Osteoblast (primary cell): ENCODE measurements around the gene FBLIM1. TPM values are rescaled to one million over a fixed set of nuclear protein-coding genes. Genes with fewer than 3 reads are reported as not detected.

Experiments used
- DNase-seq: peaks from one replicate; pipeline ENCODE4 v3.0.0; 2011; ENCODE audit warnings: low spot score, mixed read lengths; ENCODE audit not compliant: insufficient read length; ENCODE audit errors: missing footprints
- H2AFZ ChIP-seq: 2 replicates; pipeline ENCODE4 v1.6.0; 2011; ENCODE audit warnings: mild to moderate bottlenecking, low read length
- H3K27ac ChIP-seq: 2 replicates; pipeline ENCODE4 v1.5.1; 2011; ENCODE audit warnings: mild to moderate bottlenecking, low read depth, low read length, moderate library complexity
- H3K27me3 ChIP-seq: 2 replicates; pipeline ENCODE4 v1.6.0; 2012; ENCODE audit warnings: mild to moderate bottlenecking, control low read depth, inconsistent platforms, low read length, moderate library complexity; ENCODE audit not compliant: insufficient read depth
- H3K36me3 ChIP-seq: 2 replicates; pipeline ENCODE4 v1.5.1; 2011; ENCODE audit warnings: mild to moderate bottlenecking, low read length, control low read depth, moderate library complexity; ENCODE audit not compliant: insufficient read depth
- H3K4me1 ChIP-seq: 2 replicates; pipeline ENCODE4 v1.5.1; 2011; ENCODE audit warnings: mild to moderate bottlenecking, low read length, control low read depth, moderate library complexity; ENCODE audit not compliant: insufficient read depth
- H3K4me2 ChIP-seq: 2 replicates; pipeline ENCODE4 v1.6.0; 2011; ENCODE audit warnings: mild to moderate bottlenecking, low read length; ENCODE audit not compliant: insufficient read depth
- H3K4me3 ChIP-seq: fragments of 200-600 bp; sonication (generic); 3 replicates; pipeline ENCODE4 v1.5.1; 2012; ENCODE audit warnings: mild to moderate bottlenecking, low read length, inconsistent platforms; ENCODE audit not compliant: insufficient read depth
- H3K79me2 ChIP-seq: 2 replicates; pipeline ENCODE4 v1.6.0; 2012; ENCODE audit warnings: mild to moderate bottlenecking, low read length, control low read depth, inconsistent platforms; ENCODE audit not compliant: insufficient read depth
- H3K9me3 ChIP-seq: 2 replicates; pipeline ENCODE4 v1.5.1; 2011; ENCODE audit warnings: low read depth, low read length, control low read depth
- H4K20me1 ChIP-seq: 2 replicates; pipeline ENCODE4 v1.6.0; 2012; ENCODE audit warnings: mild to moderate bottlenecking, low read length, control low read depth; ENCODE audit not compliant: insufficient read depth
- CTCF ChIP-seq: IDR thresholded peaks from 2 replicates; pipeline ENCODE4 v1.5.1; 2011; ENCODE audit warnings: mild to moderate bottlenecking, low read depth, low read length, moderate library complexity; ENCODE audit errors: extremely low read depth
- total RNA-seq: library from RNA; depleted of rRNA; stranded (reverse); fragments of >200 nt; gene quantifications from 2 replicates; pipeline ENCODE4 v1.2.3, GENCODE V29; 2012

Gene FBLIM1
- total RNA-seq, 1 donor: 121 TPM

GRCh38 chr1:15737324-15738319 is 21.0 kb upstream of the FBLIM1 start:
- Histone ChIP-seq H3K27ac (no peak overlapping the region), H3K4me2 (no peak overlapping the region), H3K79me2 (no peaks in the 10 kb centered on the region), H3K4me1 (no peaks in the 10 kb centered on the region), H2AFZ (no peak overlapping the region), H3K4me3 (no peak overlapping the region), H3K27me3 (no peaks in the 10 kb centered on the region), H3K36me3 (peaks cover 19% of the 10 kb centered on the region), H4K20me1 (no peaks in the 10 kb centered on the region), H3K9me3 (no peaks in the 10 kb centered on the region)
- no peak for TF ChIP-seq CTCF
- DNase-seq: no peak

GRCh38 chr1:15738416-15739113 is 20.0 kb upstream of the FBLIM1 start:
- H3K4me1 ChIP-seq: no peaks in the 10 kb centered on the region
- H3K27ac ChIP-seq: no peak overlapping the region
- no peaks in the 10 kb centered on the region for H3K27me3 ChIP-seq
- no peak overlapping the region for H3K4me3 ChIP-seq
- H2AFZ ChIP-seq: no peak overlapping the region
- no peak overlapping the region for H3K4me2 ChIP-seq
- H3K79me2 ChIP-seq: no peaks in the 10 kb centered on the region
- H4K20me1 ChIP-seq: no peaks in the 10 kb centered on the region
- DNase-seq: no peak
- H3K36me3 ChIP-seq: peaks cover 13% of the 10 kb centered on the region
- H3K9me3 ChIP-seq: no peaks in the 10 kb centered on the region
- TF ChIP-seq CTCF: no peak

- H3K9me3 ChIP-seq: no peaks in the 10 kb centered on the region
- no peak for TF ChIP-seq CTCF
- peaks cover 7% of the 10 kb centered on the region for H3K36me3 ChIP-seq
- no peak overlapping the region for H2AFZ ChIP-seq
- H3K4me3 ChIP-seq: no peak overlapping the region
- no peaks in the 10 kb centered on the region for H3K79me2 ChIP-seq
- no peaks in the 10 kb centered on the region for H4K20me1 ChIP-seq
- no peak overlapping the region for H3K4me2 ChIP-seq
- no peaks in the 10 kb centered on the region for H3K4me1 ChIP-seq
- H3K27me3 ChIP-seq: no peaks in the 10 kb centered on the region
- H3K27ac ChIP-seq: no peak overlapping the region
- no peak for DNase-seq
Observed at GRCh38 chr1:15739259-15739658, 19.3 kb upstream of the FBLIM1 start.

DNA sequence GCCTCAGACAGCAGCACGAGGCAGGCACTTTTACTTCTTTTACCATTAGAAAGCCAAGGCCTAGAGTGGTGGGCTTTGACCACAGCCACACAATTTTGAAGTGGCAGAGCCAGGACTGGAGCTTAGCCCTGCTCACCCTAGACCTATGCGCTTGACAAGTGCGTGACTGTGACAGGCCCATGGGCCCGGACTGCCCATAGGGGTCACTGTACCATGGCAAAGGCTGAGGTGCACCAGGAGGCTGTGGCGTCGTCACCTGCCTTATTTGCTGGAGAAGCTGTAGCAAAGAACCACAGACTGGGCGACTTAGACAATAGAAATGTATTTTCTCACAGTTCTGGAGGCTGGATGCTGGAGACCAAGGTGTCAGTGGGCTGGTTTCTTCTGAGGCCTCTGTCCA is 18.9 kb upstream of the FBLIM1 start:
- Histone ChIP-seq H3K4me3 (no peak overlapping the region), H4K20me1 (no peaks in the 10 kb centered on the region), H3K27ac (no peak overlapping the region), H3K36me3 (peaks cover 2% of the 10 kb centered on the region), H3K4me1 (no peaks in the 10 kb centered on the region), H3K4me2 (no peak overlapping the region), H3K79me2 (no peaks in the 10 kb centered on the region), H3K9me3 (no peaks in the 10 kb centered on the region), H2AFZ (no peak overlapping the region), H3K27me3 (no peaks in the 10 kb centered on the region)
- no peak for TF ChIP-seq CTCF
- no peak for DNase-seq
